GM18505 (cell line): Measurements from ENCODE around the gene PLIN1.

Source experiments
- ATAC-seq: cut with Tn5 transposase; IDR thresholded peaks from one replicate; pipeline ENCODE4 v1.9.1; 2021; ENCODE audit not compliant: unreplicated experiment
- POLR2A ChIP-seq: IDR thresholded peaks from 4 replicates; pipeline ENCODE4 v1.6.1; 2011; ENCODE audit warnings: borderline replicate concordance; ENCODE audit not compliant: insufficient read depth, insufficient read length; ENCODE audit errors: extremely low read depth

PLIN1 gene

DNA sequence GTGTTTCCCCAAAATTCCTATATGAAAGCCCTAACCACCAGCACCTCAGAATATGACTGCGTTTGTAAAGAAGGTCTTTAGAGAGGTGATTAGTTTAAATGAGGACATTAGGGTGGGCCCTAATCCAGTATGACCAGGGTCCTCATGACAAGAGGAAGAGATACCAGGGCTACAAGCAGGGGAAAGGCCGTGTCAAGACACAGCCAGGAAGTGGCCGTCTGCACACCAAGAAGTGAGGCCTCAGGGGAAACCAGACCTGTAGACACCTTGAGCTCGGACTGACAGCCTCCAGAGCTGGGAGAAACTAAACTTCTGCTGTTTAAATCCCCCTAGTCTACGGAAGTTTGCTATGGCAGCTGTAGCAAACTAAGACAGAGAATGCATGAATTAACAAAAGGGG lies 38.1 kb downstream of the PLIN1 start:
- no peak for ATAC-seq
- no peak for TF ChIP-seq POLR2A

DNA sequence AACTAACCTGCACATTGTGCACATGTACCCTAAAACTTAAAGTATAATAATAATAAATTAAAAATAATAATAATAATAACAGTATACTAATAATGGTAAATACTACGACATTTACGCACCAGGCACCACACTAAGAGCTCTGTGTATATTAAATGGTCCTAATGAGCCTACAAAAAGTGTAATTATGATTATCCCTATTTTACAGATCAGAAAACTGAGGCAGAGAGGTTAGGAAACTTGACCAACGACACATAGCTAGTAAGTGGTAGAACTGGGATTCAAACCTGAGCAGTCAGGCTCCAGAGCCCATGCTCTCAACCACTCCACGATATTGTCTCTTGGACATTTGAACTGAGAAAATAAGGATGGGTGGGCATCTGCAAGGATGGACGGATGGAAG lies 38.9 kb downstream of the PLIN1 start:
- no peak for TF ChIP-seq POLR2A
- no peak for ATAC-seq

DNA sequence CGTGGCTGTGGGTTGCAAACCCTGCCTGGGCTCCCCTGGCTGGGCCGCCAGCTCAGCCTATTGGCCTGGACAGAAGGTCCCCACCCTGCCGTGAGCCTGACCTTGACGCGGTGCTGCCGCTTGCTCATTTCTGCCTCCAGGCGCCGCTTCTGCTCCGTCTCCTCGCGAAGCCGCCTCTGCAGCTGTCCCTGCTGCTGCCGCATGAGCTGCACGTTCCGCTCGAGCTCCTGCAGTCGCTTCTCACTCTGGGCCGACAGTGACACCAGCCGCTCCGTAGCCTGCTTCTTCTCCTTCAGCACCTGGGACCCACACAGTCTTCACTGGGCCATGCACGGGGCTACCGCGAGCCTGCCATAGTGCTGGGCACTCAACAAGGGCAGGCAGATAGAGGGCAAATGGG lies 45.6 kb downstream of the PLIN1 start:
- no peak for TF ChIP-seq POLR2A
- ATAC-seq = no peak

DNA sequence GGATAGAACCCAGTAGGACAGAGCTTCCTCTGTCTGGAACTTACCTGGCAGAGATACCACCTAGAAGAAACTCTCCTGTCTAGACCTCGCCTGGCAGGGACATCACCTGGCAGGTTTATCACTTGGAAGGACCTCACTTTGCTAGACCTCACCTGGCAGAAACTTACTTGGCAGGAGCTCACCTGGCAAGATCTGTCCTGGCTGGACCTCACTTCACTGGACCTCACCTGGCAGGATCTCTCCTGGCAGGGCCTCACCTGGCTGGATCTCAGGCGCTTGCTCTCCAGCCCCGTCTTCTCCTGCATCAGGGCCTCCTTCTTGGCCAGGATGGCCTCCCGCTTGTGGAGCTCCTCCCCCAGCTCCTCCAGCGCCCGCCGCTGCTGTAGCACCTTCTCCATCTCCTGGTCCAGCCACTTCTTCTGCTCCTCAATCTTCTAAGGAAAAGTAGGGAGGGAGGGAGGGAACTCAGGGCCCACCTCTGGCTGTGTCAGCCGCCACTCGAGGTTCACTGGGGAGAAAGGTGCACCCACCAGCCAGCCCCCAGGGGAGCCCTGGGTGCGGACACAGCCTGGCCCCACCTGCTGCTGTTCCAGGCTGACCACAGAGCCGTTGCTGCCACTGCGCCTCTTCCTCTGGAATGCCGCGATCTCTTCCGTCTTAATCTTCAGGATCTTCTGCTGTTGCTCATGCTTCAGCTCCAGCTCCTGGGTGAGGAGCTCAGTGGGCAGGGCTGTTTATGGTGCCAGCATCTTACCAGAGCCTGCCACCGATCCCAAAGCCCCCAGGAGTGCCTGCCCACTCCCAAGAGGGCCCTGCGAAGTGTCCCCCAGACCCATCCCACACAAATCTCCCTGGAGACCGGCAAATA lies 46.4 kb downstream of the PLIN1 start:
- ATAC-seq = no peak
- no peak for TF ChIP-seq POLR2A

- TF ChIP-seq POLR2A = no peak
- no peak for ATAC-seq
These were observed 47.3 kb downstream of the PLIN1 start for GRCh38 chr15:89631902-89632264.

GRCh38 chr15:89630974-89631901 lies 47.9 kb downstream of the PLIN1 start:
- ATAC-seq = no peak
- no peak for TF ChIP-seq POLR2A

- TF ChIP-seq POLR2A = no peak
- no peak for ATAC-seq
These were observed 48.9 kb downstream of the PLIN1 start for GRCh38 chr15:89630260-89630659.

DNA sequence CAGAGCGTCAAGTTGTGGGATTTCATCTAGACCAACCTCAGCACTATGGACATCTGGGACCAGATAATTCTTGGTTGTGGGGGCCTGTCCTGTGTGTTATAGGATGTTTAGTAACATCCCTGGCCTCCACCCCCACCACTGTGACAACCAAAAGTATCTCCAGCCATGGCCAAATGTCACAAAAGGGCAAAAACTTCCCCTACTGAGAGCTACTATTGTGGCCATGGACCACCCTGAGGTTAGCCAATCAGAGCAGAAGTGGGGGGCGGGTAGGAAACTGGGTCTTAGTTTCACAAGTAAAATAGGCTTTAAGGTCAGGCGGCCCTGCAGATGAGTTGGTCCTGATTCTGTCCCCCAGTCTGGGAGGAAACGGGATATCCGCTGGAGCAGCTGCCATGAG lies 49.3 kb downstream of the PLIN1 start:
- TF ChIP-seq POLR2A = no peak
- ATAC-seq = no peak

- no peak for TF ChIP-seq POLR2A
- no peak for ATAC-seq
These were observed 50.1 kb downstream of the PLIN1 start for GRCh38 chr15:89628806-89629715.

- no peak for ATAC-seq
These were observed 50.9 kb downstream of the PLIN1 start for GRCh38 chr15:89628301-89628700.

DNA sequence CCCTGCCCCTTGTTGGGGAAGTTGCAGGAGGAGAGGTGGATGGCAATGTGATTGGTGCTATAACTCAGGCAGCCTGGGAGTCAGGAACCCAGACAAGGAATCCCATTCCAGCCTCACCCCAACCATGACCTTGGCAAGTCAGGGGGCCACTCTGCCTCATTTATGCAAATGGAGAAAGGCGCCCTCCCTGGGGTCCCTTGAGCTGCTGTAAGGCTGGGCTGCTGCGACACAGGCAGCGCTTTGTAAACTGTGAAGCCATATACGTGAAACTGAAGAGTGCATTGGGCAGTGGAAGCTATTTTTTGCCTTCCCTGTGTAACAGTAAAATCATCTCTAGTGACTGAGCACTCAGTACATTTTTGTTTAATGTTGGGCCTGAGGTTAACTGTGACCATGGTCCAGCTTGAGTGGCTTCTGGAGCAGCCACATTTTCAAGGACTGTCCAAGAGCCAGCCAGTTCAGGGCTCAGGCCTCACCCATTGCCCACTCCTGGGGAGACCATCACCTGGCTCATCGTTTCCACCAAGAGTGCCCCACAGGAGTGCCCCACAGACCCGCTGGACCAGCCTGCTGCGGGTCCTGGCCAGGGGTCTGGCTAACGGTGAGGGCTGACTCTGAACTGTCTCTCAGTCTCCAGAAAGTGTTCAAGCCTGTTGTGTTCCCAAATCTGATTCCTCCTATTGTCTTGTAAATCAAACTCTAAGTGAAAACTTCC lies 51.8 kb downstream of the PLIN1 start:
- ATAC-seq = no peak
- TF ChIP-seq POLR2A = no peak

More at GRCh38 chr15:89628301-89628700, 50.9 kb downstream of the PLIN1 start:
- TF ChIP-seq POLR2A = no peak

- TF ChIP-seq POLR2A = no peak
These were observed 53.5 kb downstream of the PLIN1 start for GRCh38 chr15:89625716-89626115.

More at GRCh38 chr15:89625716-89626115, 53.5 kb downstream of the PLIN1 start:
- no peak for ATAC-seq
